DMS153 (cell line): ENCODE data around the gene TMEM158.

Experiments
- DNase-seq: peaks from one replicate; lab custom pipeline; 2025; lab: John Stamatoyannopoulos, UW

Gene TMEM158

GRCh38 chr3:45199837-45200648 lies 26.0 kb downstream of the TMEM158 start:
- no peak for DNase-seq

GRCh38 chr3:45198264-45199260 lies 27.5 kb downstream of the TMEM158 start:
- DNase-seq, result no peak

GRCh38 chr3:45194791-45195190 lies 31.3 kb downstream of the TMEM158 start:
- no peak for DNase-seq

GRCh38 chr3:45191924-45192417 lies 34.1 kb downstream of the TMEM158 start:
- DNase-seq, result no peak

GRCh38 chr3:45191424-45191823 lies 34.7 kb downstream of the TMEM158 start:
- no peak for DNase-seq

GRCh38 chr3:45188719-45189659 lies 37.1 kb downstream of the TMEM158 start:
- DNase-seq, result peak; percentile 30

- DNase-seq, result no peak
These were observed 38.4 kb downstream of the TMEM158 start for GRCh38 chr3:45187694-45188141.

- no peak for DNase-seq
These were observed 39.2 kb downstream of the TMEM158 start for GRCh38 chr3:45186871-45187270.

GRCh38 chr3:45185461-45185860 lies 40.6 kb downstream of the TMEM158 start:
- DNase-seq, result no peak

GRCh38 chr3:45185052-45185451 lies 41.0 kb downstream of the TMEM158 start:
- DNase-seq, result no peak

- no peak for DNase-seq
These were observed 42.2 kb downstream of the TMEM158 start for GRCh38 chr3:45183872-45184262.

- DNase-seq, result peak; percentile 22
These were observed 42.9 kb downstream of the TMEM158 start for GRCh38 chr3:45182915-45183871.

GRCh38 chr3:45181496-45181895 lies 44.6 kb downstream of the TMEM158 start:
- DNase-seq, result no peak

- DNase-seq, result no peak
These were observed 45.2 kb downstream of the TMEM158 start for GRCh38 chr3:45180899-45181298.

GRCh38 chr3:45180051-45180450 lies 46.0 kb downstream of the TMEM158 start:
- no peak for DNase-seq

GRCh38 chr3:45179163-45179562 lies 46.9 kb downstream of the TMEM158 start:
- DNase-seq, result no peak

GRCh38 chr3:45178183-45179023 lies 47.7 kb downstream of the TMEM158 start:
- DNase-seq, result no peak

GRCh38 chr3:45176912-45177311 lies 49.2 kb downstream of the TMEM158 start:
- no peak for DNase-seq
